ENCODE data around the gene CATSPER3.

Gene CATSPER3

GRCh38 chr5:135010502-135011354, 43.0 kb downstream of the CATSPER3 start:
- H3K4me2 ChIP-seq (ENCODE audit: low read depth, low read length, poor library complexity, severe bottlenecking): no peak overlapping the region
- H3K27me3 ChIP-seq (ENCODE audit: insufficient read depth, low read length, poor library complexity, severe bottlenecking): no peaks in the 10 kb centered on the region
- no peak overlapping the region for H3K9ac ChIP-seq (ENCODE audit: low read depth, low read length, poor library complexity, severe bottlenecking)
- H3K9me3 ChIP-seq (ENCODE audit: insufficient read depth, low read depth, low read length): no peaks in the 10 kb centered on the region
- no peak overlapping the region for H2AFZ ChIP-seq (ENCODE audit: low read length)
- no peak for TF ChIP-seq EZH2phosphoT487 (IDR thresholded peaks at IDR 0.05; ENCODE audit: borderline replicate concordance)
- TF ChIP-seq, protein P1, sequence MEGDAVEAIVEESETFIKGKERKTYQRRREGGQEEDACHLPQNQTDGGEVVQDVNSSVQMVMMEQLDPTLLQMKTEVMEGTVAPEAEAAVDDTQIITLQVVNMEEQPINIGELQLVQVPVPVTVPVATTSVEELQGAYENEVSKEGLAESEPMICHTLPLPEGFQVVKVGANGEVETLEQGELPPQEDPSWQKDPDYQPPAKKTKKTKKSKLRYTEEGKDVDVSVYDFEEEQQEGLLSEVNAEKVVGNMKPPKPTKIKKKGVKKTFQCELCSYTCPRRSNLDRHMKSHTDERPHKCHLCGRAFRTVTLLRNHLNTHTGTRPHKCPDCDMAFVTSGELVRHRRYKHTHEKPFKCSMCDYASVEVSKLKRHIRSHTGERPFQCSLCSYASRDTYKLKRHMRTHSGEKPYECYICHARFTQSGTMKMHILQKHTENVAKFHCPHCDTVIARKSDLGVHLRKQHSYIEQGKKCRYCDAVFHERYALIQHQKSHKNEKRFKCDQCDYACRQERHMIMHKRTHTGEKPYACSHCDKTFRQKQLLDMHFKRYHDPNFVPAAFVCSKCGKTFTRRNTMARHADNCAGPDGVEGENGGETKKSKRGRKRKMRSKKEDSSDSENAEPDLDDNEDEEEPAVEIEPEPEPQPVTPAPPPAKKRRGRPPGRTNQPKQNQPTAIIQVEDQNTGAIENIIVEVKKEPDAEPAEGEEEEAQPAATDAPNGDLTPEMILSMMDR (conservative IDR thresholded peaks at IDR 0.05; ENCODE audit: low read length): peak; percentile 47
- no peaks in the 10 kb centered on the region for H4K20me1 ChIP-seq (ENCODE audit: insufficient read depth, low read length, poor library complexity, severe bottlenecking)
- no peaks in the 10 kb centered on the region for H3K36me3 ChIP-seq (ENCODE audit: insufficient read depth, low read length)
- no peaks in the 10 kb centered on the region for H3K9me2 ChIP-seq (replicated peaks; ENCODE audit: low read depth, low read length)
- H3K4me3 ChIP-seq (ENCODE audit: low read length, poor library complexity, severe bottlenecking): no peak overlapping the region
- no peaks in the 10 kb centered on the region for H3K79me2 ChIP-seq (ENCODE audit: insufficient read depth, low read length)
- H3K4me1 ChIP-seq (ENCODE audit: insufficient read depth, low read length, poor library complexity, severe bottlenecking): peaks cover 9% of the 10 kb centered on the region
- H3F3A ChIP-seq (ENCODE audit: low read depth): no peaks in the 10 kb centered on the region

DNA sequence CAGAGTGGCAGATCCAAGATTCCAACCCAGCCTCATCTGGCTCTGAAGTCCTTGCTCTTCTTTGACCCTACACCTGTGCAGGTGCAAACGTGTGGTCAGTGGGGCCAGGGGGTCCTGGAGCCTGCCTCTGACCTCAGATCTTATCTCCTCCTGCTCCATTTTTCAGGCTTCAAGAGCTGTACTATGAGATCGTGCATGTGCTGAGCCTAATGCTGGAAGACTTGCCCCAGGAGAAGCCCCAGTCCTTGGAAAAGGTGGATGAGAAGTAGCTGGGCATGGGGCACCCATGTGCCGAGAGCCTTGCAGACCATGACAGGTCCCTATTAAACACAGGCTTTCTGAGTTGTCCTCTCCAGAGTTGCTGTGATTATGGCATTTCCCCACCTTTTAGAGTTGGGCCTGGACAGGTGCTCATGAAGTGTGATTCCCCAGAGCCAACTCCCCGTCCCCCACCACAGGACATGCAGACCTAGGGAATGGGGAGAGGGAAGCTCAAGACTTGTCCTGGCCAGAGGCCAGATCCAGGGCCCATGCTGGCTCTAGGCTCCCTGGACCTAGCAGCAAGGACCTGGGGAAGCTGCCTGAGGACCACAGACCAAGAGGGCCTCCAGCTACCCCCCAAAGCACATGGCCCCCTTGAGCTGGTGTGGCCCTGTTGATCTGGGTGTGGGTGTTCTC, 43.8 kb downstream of the CATSPER3 start:
- Histone ChIP-seq H3K9me3 (ENCODE audit: insufficient read depth, low read depth, low read length) (no peaks in the 10 kb centered on the region), H4K20me1 (ENCODE audit: insufficient read depth, low read length, poor library complexity, severe bottlenecking) (no peaks in the 10 kb centered on the region), H3K27me3 (ENCODE audit: insufficient read depth, low read length, poor library complexity, severe bottlenecking) (no peaks in the 10 kb centered on the region), H3K36me3 (ENCODE audit: insufficient read depth, low read length) (no peaks in the 10 kb centered on the region), H3F3A (ENCODE audit: low read depth) (no peaks in the 10 kb centered on the region), H3K9me2 (replicated peaks; ENCODE audit: low read depth, low read length) (no peaks in the 10 kb centered on the region), H2AFZ (ENCODE audit: low read length) (no peak overlapping the region), H3K4me1 (ENCODE audit: insufficient read depth, low read length, poor library complexity, severe bottlenecking) (peaks cover 9% of the 10 kb centered on the region), H3K9ac (ENCODE audit: low read depth, low read length, poor library complexity, severe bottlenecking) (no peak overlapping the region), H3K4me3 (ENCODE audit: low read length, poor library complexity, severe bottlenecking) (no peak overlapping the region), H3K79me2 (ENCODE audit: insufficient read depth, low read length) (no peaks in the 10 kb centered on the region), H3K4me2 (ENCODE audit: low read depth, low read length, poor library complexity, severe bottlenecking) (no peak overlapping the region)
- TF ChIP-seq, protein P1 (conservative IDR thresholded peaks at IDR 0.05; ENCODE audit: low read length): no peak

GRCh38 chr5:135012033-135012588, 44.4 kb downstream of the CATSPER3 start:
- H3K9me3 ChIP-seq (ENCODE audit: insufficient read depth, low read depth, low read length): no peaks in the 10 kb centered on the region
- no peaks in the 10 kb centered on the region for H3F3A ChIP-seq (ENCODE audit: low read depth)
- no peak overlapping the region for H3K4me2 ChIP-seq (ENCODE audit: low read depth, low read length, poor library complexity, severe bottlenecking)
- no peak overlapping the region for H3K9ac ChIP-seq (ENCODE audit: low read depth, low read length, poor library complexity, severe bottlenecking)
- no peaks in the 10 kb centered on the region for H3K79me2 ChIP-seq (ENCODE audit: insufficient read depth, low read length)
- no peaks in the 10 kb centered on the region for H3K36me3 ChIP-seq (ENCODE audit: insufficient read depth, low read length)
- no peaks in the 10 kb centered on the region for H4K20me1 ChIP-seq (ENCODE audit: insufficient read depth, low read length, poor library complexity, severe bottlenecking)
- TF ChIP-seq EZH2phosphoT487 (IDR thresholded peaks at IDR 0.05; ENCODE audit: borderline replicate concordance): no peak
- TF ChIP-seq, protein P1 (conservative IDR thresholded peaks at IDR 0.05; ENCODE audit: low read length): no peak
- H3K27me3 ChIP-seq (ENCODE audit: insufficient read depth, low read length, poor library complexity, severe bottlenecking): no peaks in the 10 kb centered on the region
- peaks cover 9% of the 10 kb centered on the region for H3K4me1 ChIP-seq (ENCODE audit: insufficient read depth, low read length, poor library complexity, severe bottlenecking)
- H2AFZ ChIP-seq (ENCODE audit: low read length): no peak overlapping the region
- no peak overlapping the region for H3K4me3 ChIP-seq (ENCODE audit: low read length, poor library complexity, severe bottlenecking)
- no peaks in the 10 kb centered on the region for H3K9me2 ChIP-seq (replicated peaks; ENCODE audit: low read depth, low read length)

Data from Loucy (cell line).